NCI-H128 (cell line): ENCODE measurements around the gene PAF1.

Experiments
- DNase-seq: peaks from one replicate; lab custom pipeline; 2025; ENCODE audit not compliant: unreplicated experiment; lab: John Stamatoyannopoulos, UW

The PAF1 gene

GRCh38 chr19:39406656-39407409 is 15.9 kb upstream of the PAF1 start, which contains the start of gene ZFP36:
ZFP36 (plus strand) TSS chr19:39406847; CDS start chr19:39406905, 58 bp downstream.
- DNase-seq, result peak; percentile 13

- DNase-seq, result no peak
Measured at GRCh38 chr19:39405958-39406655, 15.2 kb upstream of the PAF1 start.

DNA sequence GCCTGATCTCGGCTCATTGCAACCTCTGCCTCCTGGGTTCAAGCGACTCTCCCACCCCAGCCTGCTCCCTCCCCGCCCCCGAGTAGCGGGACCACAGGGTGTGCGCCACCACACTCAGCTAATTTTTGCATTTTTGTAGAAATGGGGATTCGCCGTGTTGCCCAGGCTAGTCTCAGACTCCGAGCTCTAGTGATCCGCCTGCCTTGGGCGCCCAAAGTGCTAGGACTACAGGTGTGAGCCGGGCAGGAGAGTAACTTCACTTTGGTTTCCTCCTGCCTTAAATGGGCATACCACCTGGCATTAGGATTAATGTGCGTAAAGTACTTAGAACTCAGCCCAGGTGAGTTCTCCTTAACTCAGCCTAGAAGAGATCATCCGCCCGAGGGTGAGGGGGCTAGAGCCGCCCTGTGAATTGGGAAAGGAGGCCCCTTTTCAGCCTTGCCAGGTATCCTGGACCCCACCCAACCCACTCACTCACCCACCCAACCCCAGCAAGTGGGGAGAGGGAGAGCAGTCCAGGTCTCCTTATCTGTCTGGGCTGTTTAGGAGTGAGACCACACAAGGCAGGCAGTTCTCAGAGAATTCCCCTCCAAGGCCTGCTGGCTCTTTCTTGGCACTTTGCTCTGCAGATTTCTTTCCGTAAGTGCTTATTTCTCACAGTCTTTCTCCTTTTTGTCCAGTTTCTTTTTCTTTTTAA is 14.5 kb upstream of the PAF1 start:
- DNase-seq, result no peak

- DNase-seq, result peak; percentile 22
Measured at GRCh38 chr19:39403331-39404312, 12.7 kb upstream of the PAF1 start.

GRCh38 chr19:39402346-39403300 is 11.7 kb upstream of the PAF1 start:
- DNase-seq, result peak; percentile 38

DNA sequence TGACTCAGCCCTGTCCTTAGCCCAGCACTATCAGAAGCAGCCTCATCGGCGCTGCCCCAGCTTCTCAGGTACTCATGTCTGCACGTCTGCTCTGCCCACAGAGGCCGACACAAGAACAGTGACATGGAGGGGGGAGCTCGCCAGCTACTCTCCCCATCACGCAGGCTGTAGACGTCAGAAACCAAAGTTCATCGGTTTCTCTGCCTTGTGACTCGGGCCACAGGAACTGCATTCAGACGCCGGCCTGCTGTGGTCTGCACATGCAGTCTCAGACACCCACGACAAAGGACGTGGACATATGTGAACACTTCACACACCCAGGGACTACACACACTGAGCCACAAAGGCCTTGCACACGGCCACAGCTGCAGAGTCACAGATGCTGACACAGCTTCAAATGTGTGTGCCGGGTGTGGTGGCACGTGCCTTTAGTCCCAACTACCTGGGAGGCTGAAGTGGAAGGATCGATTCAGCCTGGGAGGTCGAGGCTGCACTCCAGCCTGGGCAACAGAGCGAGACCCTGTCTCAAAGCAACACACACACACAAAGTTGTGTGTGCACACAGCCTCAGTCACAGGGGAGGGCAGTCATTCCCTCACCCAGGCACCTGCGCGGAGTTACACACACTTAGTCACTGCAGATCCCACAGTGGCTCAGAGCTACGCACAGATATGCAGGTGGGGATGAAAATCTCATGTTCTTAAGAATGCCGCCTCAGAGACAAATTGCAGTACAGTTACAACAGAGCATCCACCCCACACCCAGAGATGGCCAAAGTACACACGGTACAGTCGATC is 10.8 kb upstream of the PAF1 start:
- DNase-seq, result no peak

DNA sequence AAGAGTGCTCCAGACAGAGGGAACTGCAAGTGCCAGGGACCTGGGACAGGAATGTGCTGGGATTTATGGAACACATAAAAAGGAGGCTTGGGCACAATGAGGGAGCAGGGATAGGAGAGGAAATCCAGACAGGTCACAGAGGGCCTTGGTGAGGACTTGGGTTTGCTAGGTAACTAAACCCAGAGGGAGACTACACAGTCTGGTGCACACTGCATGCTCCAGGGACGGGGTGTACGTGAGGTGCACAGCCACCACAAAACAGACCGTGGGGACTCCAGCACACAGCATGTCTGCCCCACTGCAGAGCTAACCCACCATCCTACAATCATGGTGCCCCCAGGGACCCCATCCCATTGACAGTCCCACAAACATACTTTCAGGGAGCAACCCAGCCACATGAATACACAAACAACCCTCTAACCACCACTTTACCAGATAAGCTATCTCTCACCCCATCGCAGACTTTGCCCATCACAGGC is 10.2 kb upstream of the PAF1 start:
- no peak for DNase-seq

- no peak for DNase-seq
Measured at GRCh38 chr19:39400061-39400460, 9.2 kb upstream of the PAF1 start.

GRCh38 chr19:39399668-39400050 is 8.8 kb upstream of the PAF1 start:
- no peak for DNase-seq

GRCh38 chr19:39398297-39398864 is 7.5 kb upstream of the PAF1 start:
- no peak for DNase-seq

DNA sequence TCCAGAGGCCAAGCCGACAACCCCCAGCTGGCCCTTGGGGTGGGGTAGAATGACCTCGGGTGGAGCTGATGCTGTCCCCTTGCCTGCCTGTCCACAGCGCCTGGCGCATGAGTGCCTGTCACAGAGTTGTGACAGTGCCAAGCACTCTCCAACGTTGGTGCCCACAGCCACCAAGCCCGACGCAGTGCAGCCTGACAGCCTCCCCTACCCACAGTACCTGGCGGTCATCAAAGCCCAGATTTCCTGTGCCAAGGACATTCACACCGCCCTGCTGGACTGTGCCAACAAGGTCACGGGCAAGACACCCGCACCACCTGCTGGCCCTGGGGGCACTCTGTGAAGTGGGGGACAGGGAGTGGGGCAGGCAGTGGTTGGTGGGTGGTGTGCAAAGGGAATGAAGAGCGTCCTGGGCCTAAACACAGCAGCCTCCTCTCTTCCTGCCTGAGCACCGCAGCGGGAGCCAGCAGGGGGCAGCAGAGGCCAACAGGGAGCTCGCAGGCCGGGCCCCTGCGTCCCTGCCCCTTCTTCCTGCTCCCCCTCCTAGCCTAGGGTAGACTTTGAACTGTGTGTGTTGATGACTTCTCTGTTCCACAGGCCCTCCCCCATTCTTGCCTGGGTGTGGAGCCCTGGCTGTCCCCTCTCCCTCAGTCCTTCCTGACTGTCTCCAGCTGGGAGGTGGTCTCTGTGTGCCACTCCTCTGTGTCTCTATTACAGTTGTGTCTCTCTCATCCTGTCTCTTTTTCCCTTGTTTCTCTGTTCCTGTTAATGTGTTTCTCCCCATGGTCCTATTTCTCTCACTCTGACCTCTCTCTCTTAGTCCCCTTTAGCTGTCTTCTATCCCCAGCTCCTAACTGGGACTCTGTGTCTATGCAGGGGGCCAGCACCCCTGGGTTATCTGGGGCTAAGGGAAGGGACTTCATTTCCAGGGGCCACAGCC is 6.7 kb upstream of the PAF1 start:
- peak; percentile 37 for DNase-seq

DNA sequence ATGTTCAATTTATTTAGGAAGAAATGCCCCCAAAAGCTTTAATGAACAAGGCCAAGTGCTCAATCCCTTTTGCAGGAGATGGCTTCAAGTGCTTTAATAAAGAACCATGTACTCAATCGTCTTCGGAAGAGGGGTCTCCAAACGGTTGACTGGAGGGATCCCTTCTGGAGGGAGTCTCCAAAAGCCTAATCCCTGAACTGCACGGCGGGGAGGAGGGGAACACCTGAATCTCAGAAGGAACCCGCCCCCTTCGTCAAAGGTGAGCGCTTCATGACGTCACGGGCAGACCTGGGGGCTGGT is 505 bp downstream of the PAF1 start:
- DNase-seq, result no peak

- no peak for DNase-seq
Measured at GRCh38 chr19:39389631-39390414, 1.1 kb downstream of the PAF1 start.

GRCh38 chr19:39388657-39389056 is 2.2 kb downstream of the PAF1 start:
- no peak for DNase-seq

- no peak for DNase-seq
Measured at GRCh38 chr19:39386557-39386956, 4.3 kb downstream of the PAF1 start.

DNA sequence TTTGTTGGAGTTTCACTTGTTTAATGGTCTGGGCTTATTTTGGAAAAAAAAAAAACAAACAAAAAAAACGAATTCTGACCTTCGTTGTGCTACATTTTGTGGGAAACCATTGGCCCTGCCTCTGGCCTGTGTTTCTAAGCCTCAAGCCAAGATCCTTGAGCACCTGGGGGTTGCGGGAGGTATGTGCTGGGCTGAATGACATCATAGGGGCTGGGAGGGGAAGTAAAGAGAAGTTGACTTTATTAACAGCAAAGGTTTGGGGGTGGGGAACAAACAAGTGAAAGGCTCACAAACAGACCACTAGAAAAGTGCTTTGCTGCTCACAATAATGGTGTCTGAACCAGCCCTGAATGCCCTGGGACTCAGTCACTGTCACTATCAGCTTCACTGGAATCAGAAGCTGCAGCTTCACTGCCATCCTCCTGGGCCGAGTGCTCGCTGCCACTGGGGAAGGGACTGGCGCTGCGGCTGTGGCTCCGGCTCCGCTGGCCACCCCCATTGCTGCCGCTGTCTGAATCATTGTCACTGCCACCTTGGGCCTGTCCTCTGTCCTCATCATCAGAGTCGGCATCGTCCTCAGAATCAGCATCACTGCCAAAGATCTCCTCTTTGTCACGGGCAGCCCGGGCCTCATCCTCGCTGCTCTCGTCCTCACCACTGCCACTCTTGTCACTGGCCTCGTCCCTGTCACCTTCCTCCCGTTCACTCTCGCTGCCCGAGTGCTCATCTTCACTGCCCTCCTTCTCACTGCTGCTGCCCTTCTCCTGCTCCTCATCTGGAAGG is 5.1 kb downstream of the PAF1 start:
- no peak for DNase-seq
